ENCODE data around the gene ZNF530.

Gene ZNF530

GRCh38 chr19:57599761-57600383, at the start of gene ZNF530:
Gene ZNF530, plus strand, starts transcription at chr19:57599885. Its CDS starts 4,461 bp downstream, at chr19:57604346.
- DNase-seq, result peak; percentile 83

GRCh38 chr19:57552432-57552831, 47.3 kb upstream of the ZNF530 start:
- DNase-seq, result no peak

DNA sequence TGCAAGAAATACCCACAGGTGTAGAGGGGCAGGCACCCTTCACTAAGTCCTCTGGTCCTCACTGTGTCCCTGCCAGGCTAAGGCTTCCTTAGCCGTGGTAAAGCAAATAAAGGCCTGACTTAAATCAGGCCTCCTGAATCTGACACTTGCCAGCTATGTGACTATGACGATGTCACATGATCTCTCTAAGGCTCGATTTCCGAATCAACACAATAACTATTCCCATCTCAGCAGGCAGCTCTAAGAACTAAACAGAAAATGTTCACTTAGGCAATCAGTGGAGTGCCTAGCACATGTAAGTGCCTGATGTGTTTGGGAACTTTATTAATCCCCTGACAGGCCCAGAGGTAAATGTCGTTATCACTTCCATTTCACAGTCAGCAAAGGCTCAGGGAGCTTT, 42.0 kb upstream of the ZNF530 start:
- no peak for DNase-seq

DNA sequence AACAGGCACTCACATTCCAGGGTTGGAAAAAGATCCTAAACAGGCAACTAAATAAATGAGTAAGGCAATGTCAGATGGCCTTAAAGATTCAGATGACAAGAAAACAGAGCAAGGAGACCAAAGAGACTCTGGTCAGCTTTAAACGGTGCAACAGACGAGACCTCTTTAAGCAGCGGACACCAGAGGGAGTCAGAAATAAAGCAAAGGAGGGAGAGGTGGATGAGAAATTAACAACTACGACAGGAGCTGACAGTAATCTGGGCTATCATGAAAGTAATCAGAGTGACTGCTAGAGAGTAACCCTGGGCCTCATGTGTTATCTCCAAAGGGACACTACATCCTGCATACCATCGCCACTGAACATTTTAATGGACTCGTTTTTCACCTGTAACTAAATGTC, 41.2 kb upstream of the ZNF530 start:
- no peak for DNase-seq

- DNase-seq, result no peak
Measured at GRCh38 chr19:57559008-57559403, 40.7 kb upstream of the ZNF530 start.

DNA sequence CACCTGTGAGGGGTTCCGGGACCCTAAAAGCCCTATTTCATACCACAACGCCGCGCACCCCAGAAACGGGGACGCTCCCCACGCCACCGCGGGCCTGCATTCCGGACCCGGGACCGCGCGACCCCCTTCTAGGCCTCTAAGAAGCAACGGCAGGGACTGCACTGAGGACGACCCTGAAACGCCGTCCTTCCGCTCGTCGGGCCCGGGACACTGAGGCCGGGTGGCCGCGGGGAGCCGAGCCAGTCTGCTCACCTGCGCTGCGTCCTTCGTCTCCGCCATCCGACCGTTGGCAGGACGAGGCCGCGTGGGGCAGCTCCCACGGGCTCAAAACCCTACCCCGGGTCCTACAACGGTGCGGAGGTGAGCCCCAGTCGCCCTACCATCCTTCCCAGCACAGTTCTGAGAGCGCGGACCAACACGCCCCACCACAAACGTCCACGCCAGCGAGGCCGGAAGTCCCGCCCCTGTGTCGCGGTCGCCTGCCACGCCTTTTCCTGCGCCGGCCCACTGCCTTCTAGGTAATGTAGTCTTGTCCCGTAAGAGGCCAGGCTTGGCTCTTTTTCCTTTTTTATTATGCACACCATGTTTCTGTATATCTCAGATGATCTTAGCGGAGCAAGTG, 40.2 kb upstream of the ZNF530 start, which contains the start of gene ZNF550:
Gene ZNF550 (minus strand): TSS at position 460 of the 622 bp plus-strand sequence. CDS start 181 bp downstream, at position 279.
- DNase-seq, result peak; percentile 88

GRCh38 chr19:57560049-57560491, 39.6 kb upstream of the ZNF530 start:
- no peak for DNase-seq

DNA sequence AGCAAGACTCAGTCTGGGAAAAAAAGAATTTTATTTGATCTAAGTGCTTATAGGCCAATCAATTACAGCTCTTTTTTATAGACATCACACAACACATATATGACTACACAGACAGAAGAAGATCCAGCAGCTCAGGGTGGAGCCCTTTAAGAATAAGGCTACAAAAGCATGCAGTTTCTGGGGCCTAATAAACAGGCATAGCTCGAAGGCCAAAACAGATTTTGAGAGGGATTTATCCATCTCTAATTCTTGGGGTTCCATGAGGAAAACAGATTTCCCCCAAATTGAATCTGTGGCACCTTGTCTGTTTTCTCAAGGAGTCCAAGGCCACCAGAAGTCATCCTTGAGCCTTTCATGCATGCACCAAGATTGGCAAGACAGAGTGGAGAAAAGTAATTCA, 36.1 kb upstream of the ZNF530 start:
- DNase-seq, result no peak

DNA sequence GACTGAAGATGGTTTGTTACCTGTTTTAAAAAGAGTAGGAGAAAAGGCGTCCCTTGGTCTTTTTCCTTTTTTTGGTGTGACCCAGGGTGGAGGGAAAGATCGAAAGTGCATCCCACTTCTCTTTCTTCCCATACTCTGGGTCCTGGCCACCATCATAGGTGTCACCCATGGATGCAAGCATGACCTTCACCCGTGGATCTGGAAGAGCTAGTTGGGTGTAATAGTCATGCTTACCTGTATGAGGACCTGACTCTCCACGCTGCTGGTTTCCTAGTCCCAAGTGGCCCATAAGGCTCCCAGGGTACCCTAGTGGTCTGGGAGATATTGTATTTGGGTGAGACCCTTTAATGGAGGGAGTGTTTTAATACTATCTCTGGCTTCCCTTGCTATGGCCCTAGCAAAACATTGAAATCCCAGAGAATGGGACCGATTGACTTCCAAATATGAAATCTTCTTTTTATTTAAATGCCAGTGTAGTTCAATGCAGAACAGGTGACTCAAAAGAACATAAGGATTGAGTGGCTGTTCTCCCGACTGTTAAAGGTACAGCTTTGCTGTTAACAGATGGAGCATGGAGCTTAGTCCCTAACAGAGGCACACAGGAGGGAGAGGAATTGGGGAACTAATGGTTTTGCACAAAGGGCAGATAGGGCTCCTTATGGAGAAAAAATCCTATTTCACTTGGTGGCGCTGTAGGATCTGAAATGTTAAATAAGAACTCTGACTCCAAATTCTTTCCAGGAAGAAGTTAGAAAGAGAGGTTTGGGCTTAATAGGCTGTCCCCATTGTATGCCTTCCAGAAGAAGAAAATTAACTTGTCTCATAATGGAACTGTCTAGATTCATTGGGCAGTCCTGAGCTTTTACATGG, 33.1 kb upstream of the ZNF530 start:
- no peak for DNase-seq

DNA sequence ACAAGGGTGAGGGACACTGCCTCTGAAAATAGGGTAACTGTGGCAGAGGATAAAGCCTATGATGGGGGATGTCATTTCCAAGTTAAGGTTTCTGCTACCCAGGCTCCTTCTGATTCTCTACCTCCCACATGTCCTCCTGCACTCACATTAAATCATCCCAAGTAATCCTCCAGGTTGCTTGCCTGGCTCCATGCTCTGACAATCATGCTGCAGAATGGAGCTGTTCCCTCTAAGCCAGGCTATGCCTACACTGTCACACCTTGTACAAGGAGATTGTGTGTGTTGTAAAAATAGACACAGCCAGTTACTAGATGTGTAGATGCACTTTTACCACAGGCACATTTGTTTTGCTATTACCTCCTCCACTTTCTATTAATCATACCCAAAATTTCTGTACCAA, 29.0 kb upstream of the ZNF530 start:
- DNase-seq, result no peak

- no peak for DNase-seq
Measured at GRCh38 chr19:57572415-57572947, 27.2 kb upstream of the ZNF530 start.

- no peak for DNase-seq
Measured at GRCh38 chr19:57576661-57577060, 23.0 kb upstream of the ZNF530 start.

GRCh38 chr19:57578487-57579205, 21.0 kb upstream of the ZNF530 start, which contains the start of gene ZNF416:
Gene ZNF416, minus strand, starts transcription at chr19:57578911. Its CDS starts 207 bp downstream, at chr19:57578704.
- peak; percentile 89 for DNase-seq

DNA sequence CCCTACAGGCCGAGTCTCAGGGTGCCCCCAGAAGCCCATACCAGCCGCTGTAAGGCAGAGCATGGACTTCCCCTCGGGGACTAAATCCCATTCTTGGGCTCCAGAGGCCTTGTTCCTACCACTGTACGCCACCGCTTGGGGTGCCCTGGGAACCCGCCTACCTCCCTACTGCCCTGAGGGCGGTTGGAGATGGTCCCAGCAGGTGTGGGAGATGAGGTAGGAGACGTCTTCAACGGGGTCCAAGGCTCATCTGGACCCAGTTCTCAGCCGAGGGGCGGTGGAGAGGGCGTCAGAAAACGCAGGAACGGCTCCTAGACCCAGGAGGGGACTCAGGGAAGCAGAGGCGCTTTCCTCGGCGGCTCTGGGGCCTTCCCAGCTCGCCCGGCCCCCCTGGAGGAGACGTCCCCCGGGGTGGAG, 16.6 kb upstream of the ZNF530 start:
- no peak for DNase-seq

- DNase-seq, result peak; percentile 81
Measured at GRCh38 chr19:57583521-57584416, 15.9 kb upstream of the ZNF530 start, which contains the start of gene ZIK1. Gene ZIK1, plus strand, starts transcription at chr19:57584145. Its CDS starts 212 bp downstream, at chr19:57584357.

- DNase-seq, result no peak
Measured at GRCh38 chr19:57587529-57587928, 12.2 kb upstream of the ZNF530 start.

GRCh38 chr19:57599377-57599760, 316 bp upstream of the ZNF530 start:
- DNase-seq, result no peak

DNA sequence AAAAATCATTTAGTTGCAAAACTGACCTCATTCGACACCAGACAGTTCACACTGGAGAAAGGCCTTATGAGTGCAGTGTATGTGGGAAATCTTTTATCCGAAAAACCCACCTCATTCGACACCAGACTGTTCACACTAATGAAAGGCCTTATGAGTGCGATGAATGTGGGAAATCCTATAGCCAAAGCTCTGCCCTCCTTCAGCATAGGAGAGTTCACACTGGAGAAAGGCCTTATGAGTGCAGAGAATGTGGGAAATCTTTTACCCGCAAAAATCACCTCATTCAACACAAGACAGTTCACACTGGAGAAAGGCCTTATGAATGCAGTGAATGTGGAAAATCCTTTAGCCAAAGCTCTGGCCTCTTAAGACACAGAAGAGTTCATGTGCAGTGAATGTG, 7.2 kb downstream of the ZNF530 start:
- DNase-seq, result no peak

DNA sequence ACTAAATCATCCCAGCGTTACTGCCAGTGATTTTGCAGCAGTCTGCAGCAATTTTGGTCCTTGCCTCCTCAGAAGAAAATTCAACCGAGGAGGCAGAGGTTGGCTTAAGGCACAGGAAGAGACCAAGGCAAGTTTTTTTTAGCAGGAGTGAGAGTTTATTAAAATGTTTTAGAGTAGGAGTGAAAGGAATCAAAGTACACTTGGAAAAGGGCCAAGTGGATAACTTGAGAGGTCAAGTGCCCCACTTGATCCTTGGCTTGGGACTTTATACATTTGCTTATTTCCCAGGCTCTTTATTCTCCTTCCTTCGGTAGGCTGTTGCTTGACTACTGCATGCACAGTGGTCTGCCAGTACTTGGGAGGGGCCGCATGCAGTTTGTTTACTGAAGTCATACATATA, 11.4 kb downstream of the ZNF530 start:
- DNase-seq, result no peak

GRCh38 chr19:57613941-57614743, 14.5 kb downstream of the ZNF530 start, which contains the start of gene ZNF134:
Gene ZNF134, plus strand, starts transcription at chr19:57614242. Its CDS starts 5,227 bp downstream, at chr19:57619469.
- DNase-seq, result peak; percentile 87
